ENCODE data around the gene SLC25A45. TPM values are rescaled to one million over a fixed set of nuclear protein-coding genes. Genes with fewer than 3 reads are reported as not detected.

Gene SLC25A45
- total RNA-seq, 1 donor from 2014 or later = 5.3 TPM

Other genes with a start within 250 kb of the SLC25A45 start
- gene SYVN1, start 248.1 kb downstream of the SLC25A45 start, total RNA-seq (ENCODE audit: insufficient read depth, low replicate concordance) = 13.0 TPM
- gene SPDYC, start 212.4 kb downstream of the SLC25A45 start, total RNA-seq (ENCODE audit: insufficient read depth, low replicate concordance) = not detected
- 59.5 TPM for gene CAPN1, start 200.7 kb downstream of the SLC25A45 start, total RNA-seq (ENCODE audit: insufficient read depth, low replicate concordance)
- gene POLA2, start 120.7 kb downstream of the SLC25A45 start, total RNA-seq (ENCODE audit: insufficient read depth, low replicate concordance) = 3.6 TPM
- 8.4 TPM for gene CDC42EP2, start 67.8 kb downstream of the SLC25A45 start, total RNA-seq (ENCODE audit: insufficient read depth, low replicate concordance)
- 34.7 TPM for gene DPF2, start 48.8 kb downstream of the SLC25A45 start, total RNA-seq (ENCODE audit: insufficient read depth, low replicate concordance)
- 1.4 TPM for gene TIGD3, start 27.9 kb downstream of the SLC25A45 start, total RNA-seq (ENCODE audit: insufficient read depth, low replicate concordance)
- 80.2 TPM for gene FRMD8, start 4.0 kb upstream of the SLC25A45 start, total RNA-seq (ENCODE audit: insufficient read depth, low replicate concordance)
- 74.6 TPM for gene NEAT1, start 40.2 kb upstream of the SLC25A45 start, total RNA-seq (ENCODE audit: insufficient read depth, low replicate concordance)
- gene MALAT1, start 116.4 kb upstream of the SLC25A45 start, total RNA-seq (ENCODE audit: insufficient read depth, low replicate concordance) = 14,533 TPM
- gene SCYL1, start 142.4 kb upstream of the SLC25A45 start, total RNA-seq (ENCODE audit: insufficient read depth, low replicate concordance) = 60.7 TPM
- gene LTBP3, start 175.7 kb upstream of the SLC25A45 start, total RNA-seq (ENCODE audit: insufficient read depth, low replicate concordance) = 116 TPM
- gene ZNRD2, start 187.8 kb upstream of the SLC25A45 start, total RNA-seq (ENCODE audit: insufficient read depth, low replicate concordance) = 17.3 TPM
- 36.8 TPM for gene FAM89B, start 189.9 kb upstream of the SLC25A45 start, total RNA-seq (ENCODE audit: insufficient read depth, low replicate concordance)
- 91.0 TPM for gene EHBP1L1, start 193.4 kb upstream of the SLC25A45 start, total RNA-seq (ENCODE audit: insufficient read depth, low replicate concordance)
- not detected for gene KCNK7, start 213.2 kb upstream of the SLC25A45 start, total RNA-seq (ENCODE audit: insufficient read depth, low replicate concordance)
- 12.0 TPM for gene MAP3K11, start 231.6 kb upstream of the SLC25A45 start, total RNA-seq (ENCODE audit: insufficient read depth, low replicate concordance)
- 7.2 TPM for gene PCNX3, start 233.1 kb upstream of the SLC25A45 start, total RNA-seq (ENCODE audit: insufficient read depth, low replicate concordance)